ENCODE results near the gene ATF4. TPM values are rescaled to one million over a fixed set of nuclear protein-coding genes. Genes with fewer than 3 reads are reported as not detected.
"Not testable (repeated sequence)": the region's sequence is repeated elsewhere in the genome, so short reads cannot be mapped to it uniquely, and the experiment has no call there.

The ATF4 gene
- total RNA-seq, 1 experiment from 2014 or later, result 181 TPM

GRCh38 chr22:39510529-39511149, 9.7 kb upstream of the ATF4 start:
- DNase-seq (ENCODE audit: low read depth), result no peak

GRCh38 chr22:39511226-39511625, 9.1 kb upstream of the ATF4 start:
- DNase-seq (ENCODE audit: low read depth), result no peak

GRCh38 chr22:39512026-39512425, 8.3 kb upstream of the ATF4 start:
- DNase-seq (ENCODE audit: low read depth), result no peak

- DNase-seq (ENCODE audit: low read depth), result no peak
Observed at GRCh38 chr22:39513791-39514190, 6.6 kb upstream of the ATF4 start.

GRCh38 chr22:39514373-39514973, 5.9 kb upstream of the ATF4 start:
- DNase-seq (ENCODE audit: low read depth), result no peak

GRCh38 chr22:39515266-39516050, 4.9 kb upstream of the ATF4 start:
- peak; percentile 80 for DNase-seq (ENCODE audit: low read depth)

- DNase-seq (ENCODE audit: low read depth), result no peak
Observed at GRCh38 chr22:39517470-39517869, 2.9 kb upstream of the ATF4 start.

GRCh38 chr22:39518144-39518786, 2.1 kb upstream of the ATF4 start:
- DNase-seq (ENCODE audit: low read depth), result no peak

GRCh38 chr22:39518996-39519680, 1.2 kb upstream of the ATF4 start:
- DNase-seq (ENCODE audit: low read depth), result peak; percentile 80

GRCh38 chr22:39519681-39520225, 609 bp upstream of the ATF4 start:
- DNase-seq (ENCODE audit: low read depth), result peak; percentile 99

GRCh38 chr22:39521106-39521885, 934 bp downstream of the ATF4 start:
- DNase-seq (ENCODE audit: low read depth), result peak; percentile 82

- DNase-seq (ENCODE audit: low read depth), result not testable (repeated sequence)
Observed at GRCh38 chr22:39522091-39522490, 1.7 kb downstream of the ATF4 start.

- DNase-seq (ENCODE audit: low read depth), result peak; percentile 86
Observed at GRCh38 chr22:39522567-39523300, 2.4 kb downstream of the ATF4 start.

- DNase-seq (ENCODE audit: low read depth), result no peak
Observed at GRCh38 chr22:39524089-39524752, 3.9 kb downstream of the ATF4 start.

- no peak for DNase-seq (ENCODE audit: low read depth)
Observed at GRCh38 chr22:39524753-39525657, 4.6 kb downstream of the ATF4 start.

- DNase-seq (ENCODE audit: low read depth), result no peak
Observed at GRCh38 chr22:39525658-39525975, 5.3 kb downstream of the ATF4 start.

GRCh38 chr22:39526736-39527171, 6.4 kb downstream of the ATF4 start:
- no peak for DNase-seq (ENCODE audit: low read depth)

- DNase-seq (ENCODE audit: low read depth), result no peak
Observed at GRCh38 chr22:39527481-39527961, 7.2 kb downstream of the ATF4 start.
